H1 (cell line): Measurements from ENCODE around the gene C7orf25. TPM values are rescaled to one million over a fixed set of nuclear protein-coding genes. Genes with fewer than 3 reads are reported as not detected.

Experiments used
- CTCF ChIA-PET: fragments of 300-600 bp; sonication (Branson Sonifier 250); formaldehyde crosslinking; loops from one replicate; lab custom pipeline; 2021; ENCODE audit not compliant: partially characterized antibody; lab: Charles Lee
- POLR2A ChIA-PET: fragments of 300-600 bp; sonication (Branson Sonifier 250); formaldehyde crosslinking; loops from one replicate; lab custom pipeline; 2021; ENCODE audit warnings: inconsistent platforms; ENCODE audit not compliant: partially characterized antibody; lab: Charles Lee
- DNase-seq, 2 experiments: peaks; one replicate each; pipeline versions ENCODE4 v3.0.0 to v3.0.0-alpha.2; 2010 to 2022; ENCODE audit warnings: low spot score in 2 of 2, low read depth in 1 of 2, mixed read lengths in 1 of 2
- FAIRE-seq: peaks from 2 replicates; lab custom pipeline; 2011; peaks lifted over from hg19 to GRCh38; lab: Jason Lieb, UNC
- H2AFZ ChIP-seq: 2 replicates; pipeline ENCODE4 v1.8.1; 2012; ENCODE audit warnings: low read length, inconsistent platforms
- H2AK5ac ChIP-seq: 2 replicates; pipeline ENCODE4 v1.6.1; 2013; ENCODE audit warnings: low read depth, low read length
- H2BK120ac ChIP-seq: replicated peaks from 2 replicates; pipeline ENCODE3; 2013; ENCODE audit warnings: low read depth, low read length, inconsistent platforms
- H2BK12ac ChIP-seq: 2 replicates; pipeline ENCODE4 v1.6.1; 2013; ENCODE audit warnings: low read depth, low read length
- H2BK15ac ChIP-seq: 2 replicates; pipeline ENCODE4 v1.6.1; 2013; ENCODE audit warnings: low read length
- H2BK20ac ChIP-seq: 2 replicates; pipeline ENCODE4 v1.6.1; 2013; ENCODE audit warnings: low read length
- H2BK5ac ChIP-seq: 2 replicates; pipeline ENCODE4 v1.6.1; 2013; ENCODE audit warnings: low read depth, low read length
- H3K14ac ChIP-seq: 2 replicates; pipeline ENCODE4 v1.6.1; 2013; ENCODE audit warnings: inconsistent platforms; ENCODE audit not compliant: insufficient read length
- H3K18ac ChIP-seq: 2 replicates; pipeline ENCODE4 v1.6.1; 2013; ENCODE audit warnings: low read length; ENCODE audit errors: extremely low read depth
- H3K23ac ChIP-seq: 2 replicates; pipeline ENCODE4 v1.6.1; 2013; ENCODE audit warnings: inconsistent platforms; ENCODE audit not compliant: insufficient read length
- H3K23me2 ChIP-seq: 2 replicates; pipeline ENCODE4 v1.6.1; 2013; ENCODE audit warnings: low read depth, low read length
- H3K27ac ChIP-seq: 2 replicates; pipeline ENCODE4 v1.6.1; 2011; ENCODE audit warnings: low read depth, low read length, inconsistent platforms
- H3K27me3 ChIP-seq, 4 experiments: replicated peaks in 1 of 4; 1 replicate in 1 of 4; 2 replicates in 3 of 4; pipeline versions ENCODE4 v1.6.1 to v1.8.1; 2011 to 2013; ENCODE audit warnings: low read length in 3 of 4, mild to moderate bottlenecking in 3 of 4, inconsistent platforms in 2 of 4, mixed read lengths in 2 of 4, moderate library complexity in 1 of 4; ENCODE audit not compliant: control insufficient read depth in 3 of 4, insufficient read depth in 3 of 4; ENCODE audit errors: extremely low read depth in 1 of 4
- H3K36me3 ChIP-seq, 4 experiments: 2 replicates each; pipeline versions ENCODE4 v1.6.1 to v1.8.1; 2011 to 2013; ENCODE audit warnings: mild to moderate bottlenecking in 4 of 4, low read length in 3 of 4, moderate library complexity in 2 of 4, control low read depth in 1 of 4, inconsistent platforms in 1 of 4; ENCODE audit not compliant: insufficient read depth in 4 of 4, control insufficient read depth in 2 of 4
- H3K4ac ChIP-seq: replicated peaks from 2 replicates; pipeline ENCODE3; 2013; ENCODE audit warnings: low read length, low read depth, mixed read lengths, inconsistent platforms; ENCODE audit not compliant: insufficient read length
- H3K4me1 ChIP-seq, 4 experiments: replicated peaks in 1 of 4; 1 replicate in 1 of 4; 2 replicates in 3 of 4; pipeline versions ENCODE4 v1.6.1 to v1.8.1; 2011 to 2013; ENCODE audit warnings: low read length in 3 of 4, inconsistent platforms in 2 of 4, mixed read lengths in 1 of 4; ENCODE audit not compliant: insufficient read depth in 4 of 4, control insufficient read depth in 3 of 4
- H3K4me2 ChIP-seq, 2 experiments: 2 replicates each; pipeline versions ENCODE4 v1.6.1 to v1.8.1; 2011 to 2013; ENCODE audit warnings: low read depth in 2 of 2, low read length in 2 of 2, control low read depth in 1 of 2, inconsistent platforms in 1 of 2, mild to moderate bottlenecking in 1 of 2; ENCODE audit not compliant: insufficient read depth in 1 of 2
- H3K4me3 ChIP-seq, 4 experiments: fragments of 200-600, 300-600 bp in 1 of 4; sonication (generic), shearing (Covaris generic), sonication (Bioruptor Twin) in 1 of 4; 2 replicates each; pipeline versions ENCODE4 v1.5.1 to v1.8.1; 2011 to 2016; ENCODE audit warnings: low read length in 4 of 4, low read depth in 3 of 4, control low read depth in 2 of 4, inconsistent platforms in 2 of 4, mild to moderate bottlenecking in 2 of 4, mixed read lengths in 1 of 4, moderate library complexity in 1 of 4; ENCODE audit not compliant: insufficient read depth in 2 of 4; ENCODE audit errors: extremely low read depth in 1 of 4
- H3K56ac ChIP-seq: replicated peaks from 2 replicates; pipeline ENCODE3; 2013; ENCODE audit warnings: low read depth, mild to moderate bottlenecking, mixed read lengths, low read length, inconsistent platforms; ENCODE audit not compliant: insufficient read length
- H3K79me1 ChIP-seq: 2 replicates; pipeline ENCODE4 v1.6.1; 2013; ENCODE audit warnings: low read depth, low read length, control low read depth
- H3K79me2 ChIP-seq, 2 experiments: 2 replicates each; pipeline versions ENCODE4 v1.6.1 to v1.8.1; 2012 to 2013; ENCODE audit warnings: low read length in 2 of 2, mild to moderate bottlenecking in 2 of 2, inconsistent platforms in 1 of 2; ENCODE audit not compliant: insufficient read depth in 2 of 2, control insufficient read depth in 1 of 2
- H3K9ac ChIP-seq, 4 experiments: replicated peaks in 1 of 4; 1 replicate in 1 of 4; 2 replicates in 3 of 4; pipeline versions ENCODE4 v1.6.1 to v1.8.1; 2011 to 2013; ENCODE audit warnings: low read depth in 3 of 4, low read length in 3 of 4, control low read depth in 2 of 4, mild to moderate bottlenecking in 2 of 4, moderate library complexity in 2 of 4, inconsistent platforms in 1 of 4; ENCODE audit errors: extremely low read depth in 1 of 4
- H3K9me3 ChIP-seq, 2 experiments: 2 replicates each; pipeline versions ENCODE4 v1.6.1 to v1.8.1; 2012 to 2013; ENCODE audit warnings: mild to moderate bottlenecking in 2 of 2, moderate library complexity in 2 of 2, control low read depth in 1 of 2, inconsistent platforms in 1 of 2, low read depth in 1 of 2, low read length in 1 of 2, mixed read lengths in 1 of 2; ENCODE audit not compliant: insufficient read depth in 2 of 2
- H4K20me1 ChIP-seq, 2 experiments: replicated peaks in 1 of 2; 2 replicates each; pipeline versions ENCODE3 to v1.8.1; 2011 to 2013; ENCODE audit warnings: inconsistent platforms in 2 of 2, low read length in 2 of 2, mild to moderate bottlenecking in 1 of 2; ENCODE audit not compliant: insufficient read depth in 2 of 2, control insufficient read depth in 1 of 2
- H4K5ac ChIP-seq: 2 replicates; pipeline ENCODE4 v1.6.1; 2013; ENCODE audit warnings: low read length, low read depth, mixed read lengths, inconsistent platforms; ENCODE audit not compliant: insufficient read length
- H4K8ac ChIP-seq: 2 replicates; pipeline ENCODE4 v1.8.0; 2013; ENCODE audit warnings: mild to moderate bottlenecking, moderate library complexity, low read length, inconsistent platforms; ENCODE audit not compliant: insufficient read depth; ENCODE audit errors: extremely low read depth
- H4K91ac ChIP-seq: replicated peaks from 2 replicates; pipeline ENCODE3; 2013; ENCODE audit warnings: low read length, mixed read lengths, inconsistent platforms; ENCODE audit not compliant: insufficient read length
- CBX8 ChIP-seq: fragments of 300-800, 300-1000 bp; sonication (generic); IDR thresholded peaks from 2 replicates; pipeline ENCODE4 v1.7.1; 2016; ENCODE audit warnings: low read depth, low read length, borderline replicate concordance
- EZH2 ChIP-seq: fragments of 200-600 bp; sonication (generic); IDR thresholded peaks from 2 replicates; pipeline ENCODE4 v1.7.1; 2012; ENCODE audit warnings: low read depth, mild to moderate bottlenecking, moderate library complexity, low read length, inconsistent platforms; ENCODE audit not compliant: severe bottlenecking
- GABPA ChIP-seq: IDR thresholded peaks from 2 replicates; pipeline ENCODE4 v1.6.1; 2011; ENCODE audit warnings: mild to moderate bottlenecking, low read length, moderate library complexity, borderline replicate concordance; ENCODE audit not compliant: insufficient read depth
- HDAC6 ChIP-seq: IDR thresholded peaks from one replicate; pipeline ENCODE4 v1.7.1; 2012; ENCODE audit warnings: low read depth, mild to moderate bottlenecking, inconsistent platforms, low read length, moderate library complexity
- KDM4A ChIP-seq: IDR thresholded peaks from one replicate; pipeline ENCODE4 v1.7.1; 2012; ENCODE audit warnings: low read depth, mild to moderate bottlenecking, moderate library complexity, low read length, inconsistent platforms; ENCODE audit not compliant: severe bottlenecking
- MAFK ChIP-seq: IDR thresholded peaks from 2 replicates; pipeline ENCODE4 v1.6.1; 2012; ENCODE audit warnings: low read depth, mild to moderate bottlenecking, improper control_type of control experiment, low read length
- POLR2A ChIP-seq, 2 experiments: IDR thresholded peaks; 1 replicate in 1 of 2; 2 replicates in 1 of 2; pipeline ENCODE4 v1.6.1; 2011; ENCODE audit warnings: low read depth in 2 of 2, low read length in 2 of 2, mild to moderate bottlenecking in 2 of 2; ENCODE audit errors: control extremely low read depth in 1 of 2
- POU5F1 ChIP-seq: IDR thresholded peaks from 2 replicates; pipeline ENCODE4 v1.6.1; 2011; ENCODE audit warnings: low read depth, mild to moderate bottlenecking, low read length, moderate library complexity
- RBBP5 ChIP-seq: IDR thresholded peaks from 2 replicates; pipeline ENCODE4 v1.7.1; 2012; ENCODE audit warnings: low read depth, mild to moderate bottlenecking, inconsistent platforms, low read length, moderate library complexity, borderline replicate concordance
- RFX5 ChIP-seq: IDR thresholded peaks from 2 replicates; pipeline ENCODE4 v1.6.1; 2011; ENCODE audit warnings: low read depth, low read length, improper control_type of control experiment, borderline replicate concordance
- SP4 ChIP-seq: IDR thresholded peaks from 2 replicates; pipeline ENCODE4 v1.6.1; 2012; ENCODE audit warnings: low read length, inconsistent platforms
- SRF ChIP-seq: IDR thresholded peaks from 2 replicates; pipeline ENCODE4 v1.6.1; 2011; ENCODE audit warnings: mild to moderate bottlenecking, low read depth, low read length, moderate library complexity
- SUZ12 ChIP-seq: fragments of 200-600 bp; sonication (generic); IDR thresholded peaks from 2 replicates; pipeline ENCODE4 v1.6.1; 2012; ENCODE audit warnings: mild to moderate bottlenecking, inconsistent platforms, low read length, moderate library complexity, mixed read lengths
- TCF12 ChIP-seq: IDR thresholded peaks from 2 replicates; pipeline ENCODE4 v1.6.1; 2011; ENCODE audit warnings: low read depth, mild to moderate bottlenecking, low read length
- WGBS, 2 experiments: shearing (Covaris generic) in 1 of 2; methylation state at CpG; one replicate each; pipeline versions ENCODE4 v1.1.6 to v1.1.7; 2013 to 2015; ENCODE audit warnings: low lambda C conversion rate in 2 of 2, mixed read lengths in 2 of 2, inconsistent platforms in 1 of 2, low coverage in 1 of 2, missing lambda C conversion rate in 1 of 2; ENCODE audit not compliant: insufficient replicate concordance in 2 of 2, insufficient coverage in 1 of 2, insufficient read length in 1 of 2; ENCODE audit errors: extremely low coverage in 1 of 2, missing lambda C conversion rate in 1 of 2; 5-methylcytosine and 5-hydroxymethylcytosine counted together
- polyA plus RNA-seq, 7 experiments: library from polyadenylated mRNA; depleted of rRNA in 3 of 7; stranded (reverse) in 5 of 7; unstranded in 2 of 7; fragments of >200 nt in 5 of 7; fragments of 200-250 nt in 2 of 7; gene quantifications; 1 replicate in 5 of 7; 2 replicates in 1 of 7; 4 replicates in 1 of 7; pipeline versions ENCODE4 v1.2.1 to v1.2.3, GENCODE V29; 2011 to 2013; ENCODE audit warnings: missing spikeins in 2 of 7, mixed read lengths in 2 of 7
- total RNA-seq: library from RNA; stranded (reverse); fragmentation: NEBNext Ultra II Directional; extraction: Animal tissue kit (Norgen Biotek cat#: 25700); gene quantifications from 2 replicates; pipeline ENCODE4 v1.2.1, GENCODE V29; 2021

Gene C7orf25
- total and polyA plus RNA-seq, 2 of the 8 experiments (the other 6 are each of a cell fraction or from before 2014, with no cell fraction given), result 0.70 to 4.5 TPM

DNA sequence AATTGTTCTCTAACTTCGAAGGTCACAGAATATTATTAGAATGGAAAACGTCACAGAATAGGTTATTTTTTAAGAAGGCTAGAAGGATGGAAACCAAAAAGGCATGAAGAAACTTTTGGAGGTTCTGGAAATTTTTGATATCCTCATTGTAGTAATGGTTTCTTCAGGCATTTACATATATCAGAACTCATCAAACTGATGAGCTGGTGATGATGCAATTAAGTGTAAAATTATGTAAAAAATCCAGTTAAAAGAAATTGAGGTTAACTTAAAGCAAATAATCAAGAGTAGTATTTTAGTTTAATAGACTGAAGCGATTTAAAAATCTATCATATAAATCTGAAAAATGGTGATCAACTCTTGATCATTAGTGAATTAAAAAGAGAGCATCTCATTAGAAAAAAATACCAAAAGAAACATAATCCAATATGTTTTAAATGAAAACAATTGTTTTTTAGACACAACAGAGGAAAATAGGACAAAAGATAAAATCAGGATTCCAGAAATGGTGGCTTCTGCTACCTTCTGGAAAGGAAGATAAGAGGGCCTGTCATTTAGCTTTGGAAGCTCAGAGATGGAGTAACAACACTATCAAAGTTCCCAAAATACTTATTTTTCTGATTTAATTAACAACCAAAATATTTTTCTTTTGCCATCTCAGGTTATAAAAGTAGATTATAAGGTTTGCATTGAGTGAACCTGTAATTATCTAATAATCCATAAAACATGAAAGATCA lies 10.3 kb upstream of the C7orf25 start:
- H2BK12ac ChIP-seq, result no peak overlapping the region
- no peak overlapping the region for H3K4ac ChIP-seq
- H3K9ac ChIP-seq, result no peak overlapping the region
- H2BK15ac ChIP-seq, result no peak overlapping the region
- H3K4me1 ChIP-seq, result no peaks in the 10 kb centered on the region
- no peaks in the 10 kb centered on the region for H3K9me3 ChIP-seq
- no peak for DNase-seq
- CTCF ChIA-PET, result no interaction called here
- H3K4me2 ChIP-seq, result no peak overlapping the region
- no peak overlapping the region for H2BK5ac ChIP-seq
- H3K27ac ChIP-seq, result no peak overlapping the region
- no peak for FAIRE-seq
- no peak overlapping the region for H4K5ac ChIP-seq
- H3K27me3 ChIP-seq, result no peaks in the 10 kb centered on the region
- WGBS, 2 experiments, result 87% methylated on average over 3 of the region's 3 CpGs; no CpG with 5 or more reads in 1 of the 2 experiments
- H3K23me2 ChIP-seq, result no peaks in the 10 kb centered on the region
- no peak overlapping the region for H3K56ac ChIP-seq
- no peak overlapping the region for H3K18ac ChIP-seq
- no peaks in the 10 kb centered on the region for H3K79me1 ChIP-seq
- no peak overlapping the region for H3K23ac ChIP-seq
- no peak overlapping the region for H2AFZ ChIP-seq
- peaks cover 25 to 92% (median 70%) of the 10 kb centered on the region in 4 experiments for H3K36me3 ChIP-seq
- H4K20me1 ChIP-seq, result peaks cover 0 to 5% of the 10 kb centered on the region in 2 experiments
- H4K8ac ChIP-seq, result no peak overlapping the region
- POLR2A ChIA-PET, result interaction anchor here (1.3 to 13.6 kb wide), 3 partner anchors 6 to 19 kb away, joined by 3 to 112 read pairs (median 8); partner anchors contain the start of genes C7orf25, MRPL32 and PSMA2
- no peak overlapping the region for H2AK5ac ChIP-seq
- H4K91ac ChIP-seq, result no peak overlapping the region
- no peak overlapping the region for H2BK20ac ChIP-seq
- TF ChIP-seq RBBP5 (no peak), TCF12 (no peak), GABPA (no peak), SRF (no peak), RFX5 (no peak), POU5F1 (no peak), MAFK (no peak), POLR2A (IDR thresholded peaks at IDR 0.05; ENCODE audit: control extremely low read depth in 1 of 2, low read depth in 2 of 2, low read length in 2 of 2) (no peak), SP4 (no peak), CBX8 (no peak), SUZ12 (no peak), EZH2 (no peak), KDM4A (no peak), HDAC6 (no peak)
- H3K4me3 ChIP-seq, result no peak overlapping the region
- H3K79me2 ChIP-seq, result peaks cover 0 to 25% of the 10 kb centered on the region in 2 experiments; a peak in 2 of 4 replicates
- no peak overlapping the region for H3K14ac ChIP-seq
- no peak overlapping the region for H2BK120ac ChIP-seq
